GM19463 (cell line): ENCODE measurements around the gene MYBPC2.
"Not testable (repeated sequence)": the region's sequence is repeated elsewhere in the genome, so short reads cannot be mapped to it uniquely, and the experiment has no call there.

ENCODE experiments used
- ATAC-seq: cut with Tn5 transposase; IDR thresholded peaks from one replicate; pipeline ENCODE4 v1.9.1; 2021; ENCODE audit warnings: mild to moderate bottlenecking, moderate library complexity; ENCODE audit not compliant: unreplicated experiment

The MYBPC2 gene

DNA sequence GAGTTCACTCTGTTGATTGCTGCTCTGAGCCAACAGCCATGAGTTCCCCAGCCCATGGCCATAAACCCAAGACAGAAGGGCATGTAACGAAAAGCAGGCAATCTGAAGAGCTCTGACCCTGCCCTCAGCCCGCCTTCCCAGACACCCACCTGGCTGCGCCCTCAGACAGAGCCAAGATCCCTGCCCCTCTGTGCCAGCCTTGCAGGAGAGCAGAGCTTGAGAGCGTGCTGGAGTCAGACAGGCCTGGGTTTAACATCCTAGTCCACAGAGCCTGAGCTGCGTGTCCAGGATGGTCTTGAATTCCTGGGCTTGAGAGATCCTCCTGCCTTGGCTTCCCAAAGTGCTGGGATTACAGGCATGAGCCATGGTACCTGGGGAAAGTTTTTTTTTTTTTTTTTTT lies 24.6 kb downstream of the MYBPC2 start:
- no peak for ATAC-seq

DNA sequence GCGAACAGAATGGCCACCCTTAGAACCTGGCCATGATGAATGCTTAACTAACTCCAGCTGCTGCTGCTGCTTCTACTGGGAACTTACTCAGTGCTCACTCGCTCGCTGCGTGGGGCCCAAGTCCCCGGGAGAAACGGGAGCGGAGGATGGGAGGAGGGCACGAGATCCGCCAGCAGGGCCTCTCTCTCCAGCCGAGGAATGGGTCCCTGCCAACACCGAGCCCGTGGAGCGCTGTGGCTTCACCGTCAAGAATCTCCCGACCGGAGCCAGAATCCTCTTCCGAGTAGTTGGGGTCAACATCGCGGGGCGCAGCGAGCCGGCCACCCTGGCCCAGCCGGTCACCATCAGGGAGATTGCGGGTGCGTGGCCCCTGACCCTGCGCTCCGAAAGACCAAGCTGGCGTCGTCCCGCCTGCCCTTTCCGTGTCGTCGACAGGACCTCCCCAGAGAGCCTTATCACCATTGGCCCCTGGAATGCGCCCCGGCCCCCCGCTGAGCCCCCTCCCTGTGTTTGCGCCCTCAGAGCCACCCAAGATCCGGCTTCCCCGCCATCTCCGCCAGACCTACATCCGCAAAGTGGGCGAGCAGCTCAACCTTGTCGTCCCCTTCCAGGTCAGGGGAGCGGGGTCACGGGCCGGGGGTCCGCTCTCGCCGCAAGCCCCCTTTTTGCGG lies 25.8 kb downstream of the MYBPC2 start:
- ATAC-seq, result no peak

DNA sequence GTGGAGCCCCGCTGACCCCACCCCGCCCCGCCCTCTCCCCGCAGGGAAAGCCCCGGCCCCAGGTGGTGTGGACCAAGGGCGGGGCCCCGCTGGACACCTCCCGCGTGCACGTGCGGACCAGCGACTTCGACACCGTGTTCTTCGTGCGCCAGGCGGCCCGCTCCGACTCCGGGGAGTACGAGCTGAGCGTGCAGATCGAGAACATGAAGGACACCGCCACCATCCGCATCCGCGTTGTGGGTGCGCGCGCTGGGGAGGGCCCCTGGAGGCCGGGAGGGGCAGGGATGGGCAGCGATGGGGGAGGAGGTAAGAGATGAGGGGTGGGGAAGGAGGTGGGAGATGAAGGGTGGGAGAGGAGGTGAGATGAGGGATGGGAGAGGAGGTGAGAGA lies 26.4 kb downstream of the MYBPC2 start:
- no peak for ATAC-seq

DNA sequence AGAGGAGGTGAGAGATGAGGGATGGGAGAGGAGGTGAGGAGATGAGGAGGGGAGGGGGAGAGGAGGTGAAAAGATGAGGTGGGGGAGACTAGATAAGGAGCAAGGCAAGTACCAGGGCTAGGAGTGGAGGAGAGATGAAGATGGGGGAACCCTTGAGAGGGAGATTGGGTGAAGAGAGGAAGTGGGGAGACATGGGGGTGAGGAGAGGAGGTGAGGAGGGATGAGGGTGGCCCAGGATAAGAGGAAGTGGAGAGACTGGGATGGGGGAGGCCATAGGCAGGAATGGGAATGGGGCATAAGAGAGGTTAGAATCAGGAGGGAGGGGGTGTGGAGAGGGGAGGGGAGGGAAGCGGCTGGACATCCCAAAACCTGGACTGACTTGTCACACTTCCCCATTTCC lies 26.9 kb downstream of the MYBPC2 start:
- no peak for ATAC-seq

DNA sequence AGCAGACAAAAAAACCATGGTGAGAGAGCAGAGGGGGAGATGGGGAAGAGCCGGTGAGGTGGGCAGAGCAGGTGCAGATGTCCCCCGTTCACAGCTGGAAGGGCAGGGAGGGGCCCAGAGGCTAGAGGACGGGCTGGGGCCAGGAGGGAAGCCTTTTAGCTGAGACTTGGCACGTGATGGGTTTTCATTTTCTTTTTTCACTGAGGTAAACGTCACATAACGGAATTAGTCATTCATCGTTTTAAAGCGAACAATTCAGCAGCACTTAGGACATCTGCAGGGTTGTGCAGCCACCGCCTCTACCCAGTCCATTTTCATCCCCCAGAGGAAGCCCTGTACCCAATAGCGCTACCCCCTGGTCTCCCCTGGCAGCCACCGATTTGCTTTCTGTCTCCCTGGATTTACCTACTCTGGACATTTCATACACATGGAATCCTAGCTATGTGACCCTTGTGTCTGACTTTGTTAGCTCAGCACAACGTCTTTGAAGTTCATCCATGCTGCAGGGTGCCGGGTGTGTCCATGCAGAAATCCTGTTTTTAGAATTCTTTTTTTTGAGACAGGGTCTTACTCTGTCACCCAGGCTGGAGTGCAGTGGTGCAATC lies 27.6 kb downstream of the MYBPC2 start:
- peak; percentile 66 for ATAC-seq

DNA sequence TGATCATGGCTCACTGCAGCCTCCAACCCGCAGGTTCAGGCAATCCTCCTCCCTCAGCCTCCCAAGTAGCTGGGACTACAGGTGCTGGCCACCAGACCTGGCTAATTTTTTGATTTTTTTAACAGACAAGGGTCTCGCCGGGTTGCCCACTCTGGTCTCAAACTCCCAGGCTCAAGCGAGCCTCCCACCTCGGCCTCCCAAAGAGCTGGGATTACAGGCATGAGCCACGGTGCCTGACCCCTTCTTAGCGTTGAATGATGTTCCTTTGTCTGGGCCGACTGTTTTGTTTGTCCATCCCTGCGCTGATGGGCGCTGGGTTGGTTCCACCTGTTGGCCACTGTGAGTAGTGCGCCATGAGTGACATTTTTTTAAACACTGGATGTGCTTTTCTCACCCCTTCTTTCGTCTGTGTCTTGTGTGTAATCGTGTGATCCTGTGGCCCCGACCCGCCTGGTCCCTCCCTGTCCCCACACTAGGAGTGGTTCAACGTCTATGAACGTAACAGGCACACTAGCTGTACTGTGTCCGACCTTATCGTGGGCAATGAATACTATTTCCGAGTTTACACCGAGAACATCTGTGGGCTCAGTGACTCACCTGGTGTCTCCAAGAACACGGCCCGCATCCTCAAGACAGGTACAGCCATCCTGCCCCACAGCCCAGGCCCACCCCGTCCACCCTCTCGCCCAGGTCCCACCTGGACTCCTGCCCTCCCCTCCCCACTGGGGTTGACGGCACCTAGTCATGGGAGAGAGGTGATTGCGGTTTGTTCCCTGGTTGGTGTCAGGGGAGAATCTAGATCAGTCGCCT lies 28.6 kb downstream of the MYBPC2 start:
- ATAC-seq, result no peak

DNA sequence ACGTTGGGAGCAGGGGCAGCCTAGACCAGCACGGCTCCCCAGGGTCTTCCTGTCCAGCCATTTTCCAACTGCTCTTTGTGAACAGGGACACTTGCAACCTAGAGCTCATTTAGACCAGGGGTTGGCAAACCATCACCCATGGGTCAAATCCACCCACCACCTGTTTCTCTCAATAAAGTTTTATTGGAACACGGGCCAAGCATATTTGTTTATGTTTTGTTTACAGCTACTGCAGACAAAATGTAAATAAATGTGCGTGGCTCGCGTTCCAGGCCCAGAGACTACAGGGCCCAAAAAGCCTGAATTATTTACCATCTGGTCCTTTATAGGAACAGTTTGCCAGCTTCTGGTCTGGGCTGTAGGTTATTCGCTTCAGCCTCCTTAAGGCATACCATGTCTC lies 30.3 kb downstream of the MYBPC2 start:
- ATAC-seq, result no peak

DNA sequence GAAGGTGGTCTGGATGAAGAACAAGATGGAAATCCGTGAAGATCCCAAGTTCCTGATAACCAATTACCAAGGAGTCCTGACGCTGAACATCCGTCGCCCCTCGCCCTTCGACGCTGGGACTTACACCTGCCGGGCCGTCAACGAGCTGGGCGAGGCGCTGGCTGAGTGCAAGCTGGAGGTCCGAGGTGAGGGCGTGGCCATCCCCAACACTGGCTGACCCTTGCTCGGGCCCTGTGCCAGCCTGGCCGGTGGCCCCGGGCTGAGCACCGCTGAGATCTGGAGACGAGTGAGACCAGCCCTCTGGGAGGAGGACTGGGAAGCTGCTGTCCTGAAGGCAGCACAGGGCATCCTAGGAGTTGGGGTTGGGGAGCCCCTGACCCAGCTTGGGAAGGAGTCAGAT lies 31.7 kb downstream of the MYBPC2 start:
- no peak for ATAC-seq

DNA sequence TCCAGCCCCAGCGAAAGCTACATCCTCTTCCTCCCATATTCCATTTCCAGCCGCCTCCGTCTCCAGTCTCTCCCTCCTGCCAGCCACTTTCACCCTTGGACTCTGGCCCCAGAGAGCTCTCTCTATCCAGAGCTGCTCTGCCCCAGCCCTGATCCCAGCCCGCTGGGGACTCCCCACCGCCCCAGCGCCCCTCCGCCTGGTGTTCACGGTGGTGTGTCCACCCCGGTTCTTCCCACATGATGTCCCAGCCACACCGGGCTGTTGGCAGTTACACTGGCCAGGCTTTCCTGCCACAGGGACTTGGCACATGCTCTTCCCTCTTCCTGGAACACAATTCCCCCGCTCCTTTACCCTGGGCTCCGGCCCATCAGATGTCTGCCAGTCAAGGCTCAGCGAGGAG lies 32.3 kb downstream of the MYBPC2 start:
- ATAC-seq, result no peak

DNA sequence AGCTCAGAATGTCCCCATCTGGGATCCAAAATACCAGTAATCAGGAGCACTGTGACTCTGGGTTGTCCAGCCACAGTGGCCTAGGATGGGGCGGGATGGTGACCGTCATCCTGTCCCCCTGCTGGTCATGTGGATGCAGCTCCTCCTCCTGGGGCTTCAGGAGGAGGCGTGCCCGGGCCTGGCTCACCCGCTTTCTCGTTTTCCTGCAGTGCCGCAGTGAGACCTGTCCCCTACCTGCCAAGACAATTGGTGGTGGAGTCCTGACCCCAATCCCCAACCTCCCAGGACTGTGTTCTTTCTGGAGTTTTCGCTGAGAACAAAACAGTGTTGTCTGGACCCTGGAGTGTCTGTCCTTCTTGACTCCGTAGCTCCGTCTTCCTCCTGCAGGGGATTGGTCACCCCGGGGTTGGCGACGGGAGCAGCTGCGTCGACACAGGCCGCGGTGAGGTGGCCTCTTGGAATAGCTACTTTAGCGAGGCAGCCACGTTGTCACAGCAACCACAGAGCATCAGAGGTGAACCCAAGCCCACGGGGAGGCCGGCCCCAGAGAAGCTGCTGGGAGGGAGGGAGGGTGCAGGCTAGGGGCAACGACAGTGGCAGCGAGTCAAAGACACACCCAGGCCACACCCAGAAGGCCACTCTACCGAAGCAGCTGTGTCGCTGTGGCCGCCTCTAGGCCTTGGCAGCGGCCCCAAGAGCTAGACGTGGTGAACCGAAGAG lies 33.5 kb downstream of the MYBPC2 start:
- no peak for ATAC-seq

DNA sequence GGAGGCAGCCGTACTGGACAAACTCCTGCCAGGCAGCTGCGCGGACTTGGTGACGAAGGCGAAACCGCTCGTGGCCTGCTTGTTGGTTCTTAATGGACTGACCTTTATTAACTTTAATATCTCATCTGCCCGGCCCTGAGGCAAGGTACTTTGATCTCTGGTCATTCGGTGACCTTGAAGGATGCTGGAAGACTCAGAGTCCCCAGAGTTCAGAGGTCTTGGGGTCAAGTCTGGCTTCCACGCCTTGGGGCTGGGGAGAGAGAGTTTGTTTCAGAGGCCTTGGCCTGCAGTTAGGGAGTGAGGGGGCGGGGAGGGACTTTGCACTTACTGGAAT lies 34.0 kb downstream of the MYBPC2 start:
- no peak for ATAC-seq

DNA sequence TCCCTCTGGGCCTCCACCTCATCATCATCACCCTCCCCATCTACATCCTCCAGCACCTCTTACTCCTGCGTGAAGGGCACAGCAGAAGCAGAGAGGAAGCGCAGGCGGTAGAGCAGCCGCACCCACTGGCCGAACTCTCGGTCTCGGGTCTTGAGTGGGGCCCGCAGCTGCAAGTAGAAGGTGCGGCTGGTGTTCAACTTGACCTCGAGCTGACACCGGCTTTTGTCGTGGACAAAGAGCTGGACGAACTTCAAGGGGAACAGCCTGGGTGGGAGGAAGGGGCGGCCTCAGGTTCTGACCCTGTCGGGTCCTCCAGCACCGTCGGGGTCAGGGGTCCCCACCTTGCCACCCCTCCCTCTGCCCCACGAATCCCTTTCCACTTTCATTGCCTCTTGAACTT lies 34.9 kb downstream of the MYBPC2 start:
- no peak for ATAC-seq

DNA sequence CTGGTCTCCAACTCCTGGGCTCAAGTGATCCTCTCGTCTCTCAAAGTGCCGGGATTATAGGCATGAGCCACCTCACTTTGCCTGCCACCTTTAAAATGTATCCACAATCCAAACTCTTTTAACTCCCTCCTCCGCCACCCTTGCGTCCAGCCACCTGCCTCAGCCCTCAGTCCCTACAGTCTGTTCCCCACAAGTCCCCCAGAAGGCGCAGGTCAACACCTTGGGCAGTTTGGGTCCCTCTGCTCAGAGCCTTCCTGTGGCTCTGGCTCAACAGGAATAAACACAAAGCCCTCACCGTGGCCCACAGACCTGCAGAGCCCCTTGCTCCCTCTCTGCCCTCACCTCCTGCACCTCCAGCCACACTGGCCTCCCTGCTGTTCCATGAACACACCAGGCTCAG lies 36.1 kb downstream of the MYBPC2 start:
- no peak for ATAC-seq

DNA sequence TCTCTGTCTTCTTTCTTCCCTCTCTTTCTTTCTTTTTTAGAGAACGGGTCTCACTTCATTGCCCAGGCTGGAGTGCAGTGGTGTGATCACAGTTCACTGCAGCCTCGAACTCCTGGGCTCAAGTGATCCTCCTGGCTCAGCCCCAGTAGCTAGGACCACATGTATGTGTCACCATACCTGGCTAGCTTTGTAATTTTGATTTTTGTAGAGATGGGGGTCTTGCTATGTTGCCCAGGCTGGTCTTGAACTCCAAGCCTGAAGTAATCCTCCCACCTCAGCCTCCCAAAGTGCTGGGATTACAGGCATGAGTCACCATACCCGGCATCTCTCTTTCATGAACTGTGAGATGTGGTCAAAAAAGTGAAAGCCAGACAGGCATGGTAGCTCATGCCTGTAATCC lies 40.6 kb downstream of the MYBPC2 start:
- not testable (repeated sequence) for ATAC-seq

DNA sequence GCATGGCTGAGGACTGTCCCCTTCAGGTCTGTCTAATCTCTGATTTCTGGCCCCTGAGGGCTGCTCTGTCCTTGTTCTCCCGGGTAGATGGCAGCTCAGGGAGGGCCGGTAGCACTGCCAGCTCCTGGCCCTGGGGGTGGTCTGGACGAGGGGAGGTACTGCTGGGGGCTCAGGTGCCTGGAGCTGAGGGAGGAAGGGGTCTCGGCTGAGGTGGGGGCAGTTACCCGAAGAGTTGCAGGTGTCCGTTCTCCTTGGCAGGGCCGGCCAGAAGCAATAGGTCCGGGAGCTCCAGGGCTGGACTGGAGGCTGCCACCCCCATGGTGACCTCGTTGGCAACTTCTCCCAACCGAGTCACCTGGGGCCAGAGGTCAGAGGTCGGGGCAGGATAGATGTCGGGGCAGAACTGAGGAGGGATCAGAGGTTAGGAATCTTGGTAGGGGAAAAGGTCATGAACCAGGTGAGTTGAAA lies 42.4 kb downstream of the MYBPC2 start:
- ATAC-seq, result no peak

DNA sequence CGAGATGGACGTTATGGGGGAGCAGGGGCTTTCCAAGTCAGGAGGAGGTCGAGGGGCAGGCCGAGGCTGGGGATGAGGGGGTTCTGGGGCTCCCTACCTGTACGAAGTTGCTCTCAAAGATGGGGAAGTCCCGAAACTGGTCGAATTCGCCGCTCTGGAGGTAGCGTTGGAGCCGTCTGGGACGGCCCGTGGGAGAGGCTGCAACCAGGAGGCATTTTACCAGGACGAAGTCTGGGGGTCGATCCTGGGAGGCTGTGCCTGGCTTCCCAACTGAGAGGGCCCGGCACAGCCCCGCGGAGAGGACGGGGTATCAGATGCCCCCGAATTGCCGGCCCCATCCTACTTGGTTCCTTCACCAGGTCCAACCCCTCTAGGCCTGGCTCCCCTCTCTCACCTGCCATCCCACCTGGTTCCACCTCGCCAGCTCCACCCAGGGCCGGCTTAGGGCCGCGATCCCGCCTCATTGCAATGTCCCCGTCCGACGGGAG lies 43.1 kb downstream of the MYBPC2 start:
- ATAC-seq, result no peak

DNA sequence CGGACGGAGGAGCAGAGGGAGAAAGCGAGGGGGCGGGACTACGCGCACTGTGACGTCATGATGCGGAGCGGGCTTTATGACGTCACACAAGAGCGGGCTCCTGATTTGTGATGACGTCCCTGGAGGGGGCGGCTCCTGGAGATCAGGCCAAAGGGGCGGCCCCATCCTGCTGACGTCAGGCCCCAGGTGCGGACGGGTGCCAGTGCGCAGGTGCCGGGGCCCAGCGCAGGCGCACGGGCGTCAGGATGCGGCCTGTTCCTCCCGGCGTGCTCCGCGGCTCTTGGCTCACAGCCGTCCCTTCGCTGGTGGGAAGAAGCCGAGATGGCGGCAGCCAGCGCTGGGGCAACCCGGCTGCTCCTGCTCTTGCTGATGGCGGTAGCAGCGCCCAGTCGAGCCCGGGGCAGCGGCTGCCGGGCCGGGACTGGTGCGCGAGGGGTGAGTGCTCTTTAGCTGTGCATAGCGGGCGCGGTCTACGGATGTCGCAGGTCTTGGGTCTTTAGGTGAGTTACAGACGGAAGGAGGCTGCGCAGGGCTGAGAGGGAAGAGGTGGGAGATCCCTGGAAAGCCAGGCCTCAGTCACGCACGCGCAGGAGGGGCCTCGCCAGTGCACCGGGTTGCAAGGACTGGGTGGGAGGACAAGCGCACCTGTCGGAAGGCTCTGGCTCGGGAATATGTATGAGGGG lies 43.7 kb downstream of the MYBPC2 start, which contains the start of the genes EMC10 and GARIN5A:
Gene EMC10, plus strand, starts transcription at position 284 of the 683 bp plus-strand sequence. Its CDS starts 38 bp downstream, at position 322.
Gene GARIN5A, minus strand, starts transcription at position 625 of the 683 bp plus-strand sequence. Its CDS starts 460 bp downstream, at position 165.
- ATAC-seq, result peak; percentile 86

DNA sequence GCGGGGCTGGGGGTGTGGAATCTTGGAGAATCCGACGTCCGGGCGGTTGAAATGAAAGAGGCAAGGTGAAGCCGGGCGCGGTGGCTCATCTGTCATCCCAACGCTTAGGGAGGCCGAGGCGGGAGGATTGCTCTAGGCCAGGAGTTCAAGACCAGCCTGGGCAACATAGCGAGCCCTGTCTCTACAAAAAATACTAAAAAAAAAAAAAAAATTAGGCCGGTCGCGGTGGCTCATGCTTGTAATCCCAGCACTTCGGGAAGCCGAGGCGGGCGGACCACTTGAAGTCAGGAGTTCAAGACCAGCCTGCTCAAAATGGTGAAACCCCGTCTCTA lies 44.2 kb downstream of the MYBPC2 start:
- no peak for ATAC-seq

DNA sequence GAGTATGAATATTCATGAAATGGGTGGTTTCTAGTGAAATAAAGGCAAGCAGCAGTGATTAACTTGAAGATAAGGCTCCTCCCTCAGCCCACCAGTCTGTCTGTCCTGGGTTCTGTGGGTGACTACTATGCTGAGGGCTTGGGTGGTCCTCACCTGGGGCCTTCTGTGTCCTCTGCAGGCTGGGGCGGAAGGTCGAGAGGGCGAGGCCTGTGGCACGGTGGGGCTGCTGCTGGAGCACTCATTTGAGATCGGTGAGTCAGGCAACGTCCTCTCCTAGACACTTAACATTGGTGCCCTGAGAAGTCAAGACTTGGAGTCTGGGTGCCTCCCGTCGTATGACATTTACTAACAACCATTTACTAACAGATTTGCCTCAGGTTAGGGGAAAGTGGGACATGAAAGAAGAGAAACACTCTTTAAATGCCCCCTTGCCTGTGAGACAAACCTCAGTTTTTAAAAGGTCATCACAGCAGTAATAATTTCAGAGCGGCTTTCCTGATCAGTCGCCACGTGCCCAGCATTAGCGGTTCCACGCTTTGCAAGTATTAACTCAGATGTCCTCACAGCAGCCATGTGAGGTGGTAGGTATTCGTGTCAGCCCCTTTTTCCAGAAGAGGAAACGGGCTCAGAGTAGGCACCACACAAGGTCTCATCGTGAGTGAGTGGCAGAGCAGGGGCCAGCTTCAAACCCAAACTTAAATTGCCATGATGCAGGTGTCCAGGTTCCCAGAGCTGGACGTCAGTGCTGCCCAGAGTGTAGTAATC lies 45.2 kb downstream of the MYBPC2 start:
- ATAC-seq, result no peak
